Mesothelial cell of epicardium (in vitro differentiated cells): Measurements from ENCODE around the gene SCOC. TPM values are rescaled to one million over a fixed set of nuclear protein-coding genes. Genes with fewer than 3 reads are reported as not detected.

ENCODE experiments used
- DNase-seq, 2 experiments: peaks; one replicate each; pipeline ENCODE4 v3.0.0; 2021; ENCODE audit warnings: low spot score in 2 of 2; ENCODE audit not compliant: unreplicated experiment in 2 of 2
- H3K27ac Mint-ChIP-seq: 2 replicates; pipeline ENCODE4 v1.8.0; 2021; ENCODE audit warnings: mixed read lengths
- H3K27me3 Mint-ChIP-seq: 2 replicates; pipeline ENCODE4 v1.8.0; 2021; ENCODE audit warnings: low read depth, mixed read lengths
- H3K36me3 Mint-ChIP-seq: 2 replicates; pipeline ENCODE4 v1.8.0; 2021; ENCODE audit warnings: mixed read lengths
- H3K4me1 Mint-ChIP-seq: 2 replicates; pipeline ENCODE4 v1.8.0; 2021; ENCODE audit warnings: mixed read lengths
- H3K4me3 Mint-ChIP-seq: 2 replicates; pipeline ENCODE4 v1.8.0; 2021; ENCODE audit warnings: mild to moderate bottlenecking, moderate library complexity, mixed read lengths
- H3K9me3 Mint-ChIP-seq: 2 replicates; pipeline ENCODE4 v1.8.0; 2021; ENCODE audit warnings: mixed read lengths
- CTCF ChIP-seq: fragments of 200-600 bp; sonication (generic); IDR thresholded peaks from one replicate; pipeline ENCODE4 v1.5.0; 2021; ENCODE audit warnings: antibody characterized with exemption; ENCODE audit not compliant: unreplicated experiment
- total RNA-seq: library from RNA; stranded (reverse); gene quantifications from 3 replicates; pipeline ENCODE4 v1.2.1, GENCODE V29; 2021

SCOC gene
- total RNA-seq, 1 donor from 2014 or later: 52.5 TPM

- peaks cover 3% of the 10 kb centered on the region for H3K4me1 Mint-ChIP-seq
- peaks cover 2% of the 10 kb centered on the region for H3K27me3 Mint-ChIP-seq
- TF ChIP-seq CTCF: no peak
- H3K4me3 Mint-ChIP-seq: no peak overlapping the region
- no peak for DNase-seq
- H3K36me3 Mint-ChIP-seq: peaks cover 3% of the 10 kb centered on the region
- peaks cover 6% of the 10 kb centered on the region for H3K9me3 Mint-ChIP-seq
- no peak overlapping the region for H3K27ac Mint-ChIP-seq
Observed at GRCh38 chr4:140332734-140333133, 40.7 kb upstream of the SCOC start.

- Mint-ChIP-seq H3K9me3 (peaks cover 6% of the 10 kb centered on the region), H3K27me3 (peaks cover 2% of the 10 kb centered on the region), H3K4me3 (no peak overlapping the region), H3K36me3 (peaks cover 5% of the 10 kb centered on the region), H3K27ac (no peak overlapping the region), H3K4me1 (peaks cover 3% of the 10 kb centered on the region)
- no peak for TF ChIP-seq CTCF
- DNase-seq: no peak
Observed at GRCh38 chr4:140333523-140333922, 39.9 kb upstream of the SCOC start.

GRCh38 chr4:140335076-140335475, 38.4 kb upstream of the SCOC start:
- no peak overlapping the region for H3K4me3 Mint-ChIP-seq
- peaks cover 5% of the 10 kb centered on the region for H3K36me3 Mint-ChIP-seq
- DNase-seq: no peak
- no peak overlapping the region for H3K27ac Mint-ChIP-seq
- no peaks in the 10 kb centered on the region for H3K27me3 Mint-ChIP-seq
- no peak for TF ChIP-seq CTCF
- H3K4me1 Mint-ChIP-seq: peaks cover 3% of the 10 kb centered on the region
- peaks cover 6% of the 10 kb centered on the region for H3K9me3 Mint-ChIP-seq

GRCh38 chr4:140336730-140337129, 36.7 kb upstream of the SCOC start:
- H3K4me1 Mint-ChIP-seq: peaks cover 3% of the 10 kb centered on the region
- H3K4me3 Mint-ChIP-seq: no peak overlapping the region
- peaks cover 5% of the 10 kb centered on the region for H3K36me3 Mint-ChIP-seq
- H3K9me3 Mint-ChIP-seq: peaks cover 6% of the 10 kb centered on the region
- TF ChIP-seq CTCF: no peak
- H3K27me3 Mint-ChIP-seq: no peaks in the 10 kb centered on the region
- no peak for DNase-seq
- no peak overlapping the region for H3K27ac Mint-ChIP-seq

GRCh38 chr4:140342620-140343019, 30.8 kb upstream of the SCOC start:
- Mint-ChIP-seq H3K4me3 (no peak overlapping the region), H3K9me3 (peaks cover under 1% of the 10 kb centered on the region), H3K27me3 (peaks cover 8% of the 10 kb centered on the region), H3K36me3 (peaks cover 2% of the 10 kb centered on the region), H3K4me1 (peaks cover 6% of the 10 kb centered on the region), H3K27ac (no peak overlapping the region)
- TF ChIP-seq CTCF: no peak
- no peak for DNase-seq

- peaks cover 8% of the 10 kb centered on the region for H3K27me3 Mint-ChIP-seq
- no peak for TF ChIP-seq CTCF
- no peaks in the 10 kb centered on the region for H3K36me3 Mint-ChIP-seq
- peak overlapping the region; percentile 53 for H3K4me3 Mint-ChIP-seq
- H3K27ac Mint-ChIP-seq: no peak overlapping the region
- H3K9me3 Mint-ChIP-seq: no peaks in the 10 kb centered on the region
- peaks cover 6% of the 10 kb centered on the region for H3K4me1 Mint-ChIP-seq
- peak in 1 of 2 experiments; percentile 51 for DNase-seq
Observed at GRCh38 chr4:140343303-140343702, 30.1 kb upstream of the SCOC start.
